Measurements from ENCODE around the gene KCNJ3.

KCNJ3 gene

DNA sequence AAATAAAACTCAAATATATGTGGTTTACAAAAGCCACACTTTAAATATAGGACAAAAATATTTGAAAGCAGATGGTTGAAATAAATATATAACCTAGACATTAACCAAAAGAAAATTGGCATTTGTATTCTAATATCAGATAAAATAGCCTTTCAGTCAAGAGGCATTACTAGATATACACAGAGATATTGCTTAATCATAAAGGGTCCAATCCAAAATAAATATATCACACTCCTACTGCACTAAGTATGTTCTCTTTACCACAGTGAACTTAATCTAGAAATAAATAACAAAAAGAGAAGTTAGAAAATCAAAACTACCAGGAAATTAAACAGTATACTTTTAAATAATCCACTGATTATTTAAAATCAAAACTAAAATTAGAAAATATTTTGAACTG, 34.2 kb upstream of the KCNJ3 start:
- Histone ChIP-seq H3K27ac (ENCODE audit: low read length) (no peak overlapping the region), H3K4me1 (ENCODE audit: low read length) (no peaks in the 10 kb centered on the region), H3K9me3 (replicated peaks; ENCODE audit: insufficient read depth, low read length) (no peaks in the 10 kb centered on the region), H3K4me2 (ENCODE audit: low read depth, low read length) (no peak overlapping the region), H4K20me1 (ENCODE audit: insufficient read depth, low read length) (no peaks in the 10 kb centered on the region), H3F3A (ENCODE audit: insufficient read depth, low read length) (no peaks in the 10 kb centered on the region), H3K4me3 (ENCODE audit: low read length) (no peak overlapping the region), H3K9me2 (replicated peaks; ENCODE audit: insufficient read depth, low read length) (no peaks in the 10 kb centered on the region), H2AFZ (ENCODE audit: low read length) (no peak overlapping the region), H3K36me3 (replicated peaks; ENCODE audit: insufficient read depth, low read length) (no peaks in the 10 kb centered on the region), H3K9ac (ENCODE audit: low read length) (no peak overlapping the region), H3K79me2 (ENCODE audit: low read length) (no peaks in the 10 kb centered on the region), H3K27me3 (replicated peaks; ENCODE audit: insufficient read depth, low read length) (no peaks in the 10 kb centered on the region)
- TF ChIP-seq, protein P1, sequence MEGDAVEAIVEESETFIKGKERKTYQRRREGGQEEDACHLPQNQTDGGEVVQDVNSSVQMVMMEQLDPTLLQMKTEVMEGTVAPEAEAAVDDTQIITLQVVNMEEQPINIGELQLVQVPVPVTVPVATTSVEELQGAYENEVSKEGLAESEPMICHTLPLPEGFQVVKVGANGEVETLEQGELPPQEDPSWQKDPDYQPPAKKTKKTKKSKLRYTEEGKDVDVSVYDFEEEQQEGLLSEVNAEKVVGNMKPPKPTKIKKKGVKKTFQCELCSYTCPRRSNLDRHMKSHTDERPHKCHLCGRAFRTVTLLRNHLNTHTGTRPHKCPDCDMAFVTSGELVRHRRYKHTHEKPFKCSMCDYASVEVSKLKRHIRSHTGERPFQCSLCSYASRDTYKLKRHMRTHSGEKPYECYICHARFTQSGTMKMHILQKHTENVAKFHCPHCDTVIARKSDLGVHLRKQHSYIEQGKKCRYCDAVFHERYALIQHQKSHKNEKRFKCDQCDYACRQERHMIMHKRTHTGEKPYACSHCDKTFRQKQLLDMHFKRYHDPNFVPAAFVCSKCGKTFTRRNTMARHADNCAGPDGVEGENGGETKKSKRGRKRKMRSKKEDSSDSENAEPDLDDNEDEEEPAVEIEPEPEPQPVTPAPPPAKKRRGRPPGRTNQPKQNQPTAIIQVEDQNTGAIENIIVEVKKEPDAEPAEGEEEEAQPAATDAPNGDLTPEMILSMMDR (IDR thresholded peaks at IDR 0.05; ENCODE audit: low read length): no peak
- TF ChIP-seq EZH2phosphoT487 (IDR thresholded peaks at IDR 0.05; ENCODE audit: low read length): no peak
- TF ChIP-seq EZH2 (optimal IDR thresholded peaks at IDR 0.05; ENCODE audit: low read depth, low read length): no peak
- DNase-seq: no peak

DNA sequence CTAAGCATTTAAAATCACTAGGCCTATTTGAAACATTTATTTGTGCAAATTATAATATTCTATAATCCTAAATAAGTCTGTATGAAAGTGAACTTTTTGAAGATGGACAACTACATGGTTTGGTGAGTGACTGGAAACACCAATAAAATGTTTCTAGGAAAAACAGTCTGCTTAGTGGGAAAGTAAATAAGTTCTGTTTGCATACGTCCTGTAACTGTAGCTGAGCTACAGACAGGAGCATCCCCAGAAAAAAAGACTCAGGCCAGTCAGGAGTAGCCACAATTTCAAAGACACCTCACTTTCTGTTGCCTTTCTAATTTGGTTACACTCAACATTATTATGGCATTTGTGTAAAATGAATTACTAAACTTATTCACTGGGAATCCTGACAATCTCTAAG, 28.4 kb upstream of the KCNJ3 start:
- TF ChIP-seq EZH2phosphoT487 (IDR thresholded peaks at IDR 0.05; ENCODE audit: low read length): no peak
- TF ChIP-seq EZH2 (optimal IDR thresholded peaks at IDR 0.05; ENCODE audit: low read depth, low read length): no peak
- TF ChIP-seq, protein P1 (IDR thresholded peaks at IDR 0.05; ENCODE audit: low read length): no peak
- Histone ChIP-seq H3K9ac (ENCODE audit: low read length) (no peak overlapping the region), H3K36me3 (replicated peaks; ENCODE audit: insufficient read depth, low read length) (no peaks in the 10 kb centered on the region), H3F3A (ENCODE audit: insufficient read depth, low read length) (no peaks in the 10 kb centered on the region), H3K79me2 (ENCODE audit: low read length) (no peaks in the 10 kb centered on the region), H3K9me2 (replicated peaks; ENCODE audit: insufficient read depth, low read length) (no peaks in the 10 kb centered on the region), H3K9me3 (replicated peaks; ENCODE audit: insufficient read depth, low read length) (no peaks in the 10 kb centered on the region), H2AFZ (ENCODE audit: low read length) (no peak overlapping the region), H3K4me3 (ENCODE audit: low read length) (no peak overlapping the region), H4K20me1 (ENCODE audit: insufficient read depth, low read length) (no peaks in the 10 kb centered on the region), H3K27ac (ENCODE audit: low read length) (no peak overlapping the region), H3K4me1 (ENCODE audit: low read length) (no peaks in the 10 kb centered on the region), H3K27me3 (replicated peaks; ENCODE audit: insufficient read depth, low read length) (no peaks in the 10 kb centered on the region), H3K4me2 (ENCODE audit: low read depth, low read length) (no peak overlapping the region)
- DNase-seq: no peak

DNA sequence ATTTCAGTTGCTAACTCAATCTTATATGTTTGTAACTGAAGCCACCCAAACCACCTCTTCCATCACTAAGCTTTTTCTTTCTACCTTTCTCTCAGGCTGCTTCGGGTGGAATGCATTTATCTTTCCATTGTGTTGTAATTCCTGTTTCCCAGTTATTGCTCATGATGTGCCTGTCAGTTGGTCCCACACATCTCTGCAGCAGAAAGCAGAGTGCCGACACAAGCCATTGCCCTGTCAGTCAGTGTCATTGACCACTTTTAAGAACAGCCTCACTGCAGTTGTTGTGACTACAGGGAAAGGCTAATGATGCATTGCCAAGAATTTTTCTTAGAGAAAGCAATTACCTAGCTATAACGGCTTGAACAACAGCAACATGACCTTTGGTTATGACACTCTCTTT, 24.8 kb upstream of the KCNJ3 start:
- Histone ChIP-seq H3K4me3 (ENCODE audit: low read length) (no peak overlapping the region), H3K9me2 (replicated peaks; ENCODE audit: insufficient read depth, low read length) (no peaks in the 10 kb centered on the region), H3K4me1 (ENCODE audit: low read length) (no peaks in the 10 kb centered on the region), H3K9ac (ENCODE audit: low read length) (no peak overlapping the region), H3K27me3 (replicated peaks; ENCODE audit: insufficient read depth, low read length) (no peaks in the 10 kb centered on the region), H3K79me2 (ENCODE audit: low read length) (no peaks in the 10 kb centered on the region), H3K36me3 (replicated peaks; ENCODE audit: insufficient read depth, low read length) (no peaks in the 10 kb centered on the region), H4K20me1 (ENCODE audit: insufficient read depth, low read length) (no peaks in the 10 kb centered on the region), H3F3A (ENCODE audit: insufficient read depth, low read length) (no peaks in the 10 kb centered on the region), H3K9me3 (replicated peaks; ENCODE audit: insufficient read depth, low read length) (no peaks in the 10 kb centered on the region), H3K27ac (ENCODE audit: low read length) (no peak overlapping the region), H2AFZ (ENCODE audit: low read length) (no peak overlapping the region), H3K4me2 (ENCODE audit: low read depth, low read length) (no peak overlapping the region)
- TF ChIP-seq EZH2phosphoT487 (IDR thresholded peaks at IDR 0.05; ENCODE audit: low read length): no peak
- TF ChIP-seq, protein P1 (IDR thresholded peaks at IDR 0.05; ENCODE audit: low read length): no peak
- TF ChIP-seq EZH2 (optimal IDR thresholded peaks at IDR 0.05; ENCODE audit: low read depth, low read length): no peak
- no peak for DNase-seq
